ENCODE measurements around the gene P3H1.

The P3H1 gene

DNA sequence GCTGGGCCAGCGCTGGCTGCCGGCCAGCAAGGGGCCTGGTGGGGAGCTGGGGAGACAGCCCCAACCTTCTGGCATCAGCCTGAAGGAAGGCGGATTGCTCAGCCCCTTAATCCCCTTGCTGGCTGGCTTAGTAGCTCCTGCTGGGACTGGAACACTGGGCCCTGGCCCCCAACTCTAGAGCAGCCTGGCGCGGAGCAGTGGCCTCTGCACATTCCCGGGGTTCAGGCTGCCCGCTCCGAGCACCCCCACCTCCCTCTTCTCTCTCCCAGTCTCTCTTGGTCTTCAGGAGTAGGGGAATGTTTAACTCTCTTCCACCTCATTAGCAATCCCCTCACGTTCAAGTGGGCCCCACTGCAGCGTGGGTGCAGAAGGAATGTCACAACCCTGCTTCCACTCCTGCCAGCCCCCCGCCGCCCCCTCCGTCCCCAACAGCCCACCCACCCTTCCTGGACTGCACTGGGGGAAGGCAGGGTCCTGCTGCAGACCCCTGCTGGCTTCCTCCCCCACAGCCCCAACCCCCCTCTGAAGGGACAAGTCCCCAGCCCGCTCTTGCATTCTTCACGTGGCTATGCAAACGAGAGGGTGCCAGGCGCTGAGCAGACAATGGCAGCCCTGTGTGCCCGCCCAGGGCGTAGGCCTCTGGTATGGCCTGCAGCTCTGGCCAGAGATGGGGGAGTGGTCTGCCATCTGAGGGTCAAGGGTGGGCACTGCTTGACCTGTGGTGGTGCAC lies 25.8 kb downstream of the P3H1 start:
- no peak for DNase-seq (ENCODE audit: low read depth, low spot score)
- POLR2A ChIA-PET: no interaction called here
- CTCF ChIA-PET: interaction anchor here (0.7 to 1.7 kb wide), 3 partner anchors 8 to 163 kb away, joined by 3 to 5 read pairs (median 3); no protein-coding TSS in a partner anchor

DNA sequence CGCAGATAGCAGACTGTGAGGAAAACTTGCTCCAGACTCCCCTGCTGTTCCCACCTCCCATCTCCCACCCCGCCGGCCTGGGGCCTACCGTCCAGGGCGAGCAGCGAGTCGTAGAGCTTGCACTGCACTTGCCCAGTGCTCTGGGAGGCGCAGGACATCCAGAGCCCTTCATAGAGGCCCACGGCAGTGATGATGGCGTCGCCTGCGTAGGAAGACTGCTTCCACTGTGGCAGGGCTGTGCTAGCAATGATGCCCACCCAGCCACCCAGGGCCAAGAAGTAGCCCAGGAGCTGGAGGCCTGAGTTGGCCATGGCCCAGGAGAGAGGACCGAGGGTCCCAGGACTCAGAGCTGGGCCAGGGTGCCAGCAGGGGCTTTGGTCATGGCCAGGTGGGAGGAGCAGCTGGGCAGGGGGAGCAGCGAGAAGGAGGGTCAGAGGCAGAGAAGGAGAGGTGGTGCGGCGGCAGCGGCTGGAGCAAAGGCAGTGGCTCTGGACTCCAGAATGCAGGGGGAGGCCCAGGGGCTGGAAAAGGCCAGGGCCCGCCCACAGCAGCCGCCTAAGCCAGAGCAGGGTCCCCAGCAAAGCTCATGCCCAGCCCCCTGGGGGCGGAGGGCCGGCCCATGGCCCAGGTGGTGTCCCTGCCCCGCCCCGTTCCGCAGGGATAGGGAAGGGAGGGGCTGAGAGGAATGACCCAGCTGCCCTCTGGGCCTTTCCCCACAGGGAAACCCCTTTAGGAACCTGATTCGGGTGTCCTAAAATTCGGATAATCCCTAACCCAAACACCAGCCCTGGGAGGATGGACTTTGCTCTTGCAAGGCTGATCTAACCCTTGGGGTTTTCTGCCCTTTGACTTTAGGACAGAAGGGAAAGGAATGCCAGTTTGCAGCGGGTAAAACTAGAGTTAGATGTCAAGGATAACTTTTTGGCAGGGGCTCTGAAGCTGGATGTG lies 26.8 kb downstream of the P3H1 start, which contains the start of gene CLDN19:
Gene CLDN19, minus strand, starts transcription at position 484 of the 948 bp plus-strand sequence. Its CDS starts 173 bp downstream, at position 311.
- DNase-seq (ENCODE audit: low read depth, low spot score): no peak
- H3K4me3 ChIP-seq (ENCODE audit: low read depth, low read length): no peak within 1 kb of the TSS
- ChIA-PET POLR2A (no interaction called here), CTCF (interaction anchor here (0.6 to 1.7 kb wide), 4 partner anchors 9 to 68 kb away, joined by 3 to 5 read pairs (median 3); partner anchors contain the start of genes C1orf50 and P3H1)
- TF ChIP-seq, protein P1, sequence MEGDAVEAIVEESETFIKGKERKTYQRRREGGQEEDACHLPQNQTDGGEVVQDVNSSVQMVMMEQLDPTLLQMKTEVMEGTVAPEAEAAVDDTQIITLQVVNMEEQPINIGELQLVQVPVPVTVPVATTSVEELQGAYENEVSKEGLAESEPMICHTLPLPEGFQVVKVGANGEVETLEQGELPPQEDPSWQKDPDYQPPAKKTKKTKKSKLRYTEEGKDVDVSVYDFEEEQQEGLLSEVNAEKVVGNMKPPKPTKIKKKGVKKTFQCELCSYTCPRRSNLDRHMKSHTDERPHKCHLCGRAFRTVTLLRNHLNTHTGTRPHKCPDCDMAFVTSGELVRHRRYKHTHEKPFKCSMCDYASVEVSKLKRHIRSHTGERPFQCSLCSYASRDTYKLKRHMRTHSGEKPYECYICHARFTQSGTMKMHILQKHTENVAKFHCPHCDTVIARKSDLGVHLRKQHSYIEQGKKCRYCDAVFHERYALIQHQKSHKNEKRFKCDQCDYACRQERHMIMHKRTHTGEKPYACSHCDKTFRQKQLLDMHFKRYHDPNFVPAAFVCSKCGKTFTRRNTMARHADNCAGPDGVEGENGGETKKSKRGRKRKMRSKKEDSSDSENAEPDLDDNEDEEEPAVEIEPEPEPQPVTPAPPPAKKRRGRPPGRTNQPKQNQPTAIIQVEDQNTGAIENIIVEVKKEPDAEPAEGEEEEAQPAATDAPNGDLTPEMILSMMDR (IDR thresholded peaks at IDR 0.05; ENCODE audit: insufficient read depth, low read length, missing control alignments): no peak

More for the DNA sequence above, 25.8 kb downstream of the P3H1 start:
- H3K4me3 ChIP-seq (ENCODE audit: low read depth, low read length): no peak overlapping the region
- TF ChIP-seq, protein P1 (IDR thresholded peaks at IDR 0.05; ENCODE audit: insufficient read depth, low read length, missing control alignments): no peak

DNA sequence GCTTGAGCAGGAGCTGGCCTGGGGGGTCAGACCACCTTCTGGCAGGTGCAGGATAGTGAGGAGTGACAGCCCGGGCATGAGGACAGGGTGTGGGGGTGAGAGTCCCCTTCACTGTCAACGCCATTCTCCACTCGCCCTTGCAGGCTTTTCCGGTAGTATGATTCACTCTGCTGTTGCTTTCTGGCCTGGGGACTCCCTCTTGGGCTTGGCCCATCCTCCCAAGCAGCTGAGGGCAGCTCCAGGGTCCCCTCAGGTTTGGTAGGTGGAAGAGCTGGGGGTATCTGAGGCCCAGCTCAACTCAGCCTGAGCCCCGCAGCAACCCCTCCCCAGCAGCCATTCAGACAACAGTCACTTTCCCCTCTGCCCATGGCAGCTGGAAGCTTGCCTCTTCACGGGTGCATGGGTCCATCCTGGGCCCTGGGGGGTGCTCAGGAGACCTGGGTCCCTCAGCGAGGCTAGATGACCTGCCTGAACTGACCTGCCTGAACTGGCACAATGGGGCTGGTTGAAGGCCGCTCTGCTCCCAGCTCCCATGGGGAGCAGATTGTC lies 28.1 kb downstream of the P3H1 start:
- TF ChIP-seq, protein P1 (IDR thresholded peaks at IDR 0.05; ENCODE audit: insufficient read depth, low read length, missing control alignments): no peak
- ChIA-PET POLR2A (no interaction called here), CTCF (no interaction called here)
- DNase-seq (ENCODE audit: low read depth, low spot score): no peak
- no peak overlapping the region for H3K4me3 ChIP-seq (ENCODE audit: low read depth, low read length)

DNA sequence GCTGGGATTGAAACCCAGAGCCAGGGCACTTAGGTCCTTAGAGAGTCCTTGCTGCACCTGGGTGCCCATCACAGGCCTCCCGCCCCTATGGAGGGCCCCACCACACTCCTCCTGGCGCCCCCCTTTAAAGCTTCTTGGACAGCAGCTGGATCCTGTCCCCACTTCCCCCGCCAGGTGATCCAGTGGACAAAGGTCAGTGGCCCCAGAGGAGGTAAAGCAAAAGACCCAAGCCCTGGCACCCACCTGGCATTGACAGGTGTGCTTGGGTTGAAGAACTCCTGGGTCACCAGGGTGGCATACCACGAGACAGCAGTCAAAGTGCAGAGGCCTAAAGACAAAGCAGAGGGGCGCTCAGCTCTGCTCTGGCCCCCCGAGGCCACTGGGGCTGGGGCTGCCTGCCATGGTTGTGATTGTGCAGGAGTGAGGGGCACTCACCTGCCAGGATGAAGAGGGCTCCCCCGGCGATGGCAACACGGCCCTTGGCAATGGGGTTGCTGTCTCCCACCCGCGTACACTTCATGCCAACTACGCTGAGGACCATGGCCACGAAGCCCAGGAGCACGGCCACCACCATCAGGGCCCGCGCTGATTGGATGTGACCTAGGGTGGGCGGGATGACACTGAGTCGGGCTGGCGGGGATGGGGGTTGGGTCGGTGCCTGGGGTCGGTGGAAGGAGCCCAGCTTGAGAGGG lies 28.7 kb downstream of the P3H1 start:
- CTCF ChIA-PET: interaction anchor here (1.0 to 5.7 kb wide), 4 partner anchors 9 to 1202 kb away, joined by 3 to 30 read pairs (median 4); no protein-coding TSS in a partner anchor
- TF ChIP-seq, protein P1 (IDR thresholded peaks at IDR 0.05; ENCODE audit: insufficient read depth, low read length, missing control alignments): no peak
- POLR2A ChIA-PET: no interaction called here
- DNase-seq (ENCODE audit: low read depth, low spot score): no peak
- H3K4me3 ChIP-seq (ENCODE audit: low read depth, low read length): no peak overlapping the region

DNA sequence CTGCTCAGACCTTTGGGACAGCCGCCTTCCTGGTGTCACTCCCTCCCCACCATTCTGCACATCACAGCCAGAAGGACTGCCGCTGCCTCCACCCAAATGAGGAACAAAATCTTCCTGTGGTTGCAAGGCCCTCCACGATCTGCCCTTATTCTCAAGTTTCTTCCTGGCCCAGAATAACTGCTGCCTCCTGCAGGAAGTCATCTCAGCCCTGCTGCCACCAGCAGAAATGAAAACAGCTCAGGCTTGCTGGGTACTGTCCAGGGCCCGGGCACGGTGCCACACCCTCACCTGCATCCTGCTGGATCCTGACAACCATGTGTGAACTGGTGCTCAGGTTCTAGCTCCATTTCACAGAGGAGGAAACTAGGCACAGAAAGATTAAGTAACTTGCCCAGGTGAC lies 29.6 kb downstream of the P3H1 start:
- POLR2A ChIA-PET: no interaction called here
- TF ChIP-seq, protein P1 (IDR thresholded peaks at IDR 0.05; ENCODE audit: insufficient read depth, low read length, missing control alignments): no peak
- H3K4me3 ChIP-seq (ENCODE audit: low read depth, low read length): no peak overlapping the region
- DNase-seq (ENCODE audit: low read depth, low spot score): no peak
- CTCF ChIA-PET: interaction anchor here (0.8 to 5.7 kb wide), 5 partner anchors 9 to 1201 kb away, joined by 3 to 30 read pairs (median 3); no protein-coding TSS in a partner anchor

Measured in AG04449 (cell line).